ENCODE data around the gene AP2A2.

DNA sequence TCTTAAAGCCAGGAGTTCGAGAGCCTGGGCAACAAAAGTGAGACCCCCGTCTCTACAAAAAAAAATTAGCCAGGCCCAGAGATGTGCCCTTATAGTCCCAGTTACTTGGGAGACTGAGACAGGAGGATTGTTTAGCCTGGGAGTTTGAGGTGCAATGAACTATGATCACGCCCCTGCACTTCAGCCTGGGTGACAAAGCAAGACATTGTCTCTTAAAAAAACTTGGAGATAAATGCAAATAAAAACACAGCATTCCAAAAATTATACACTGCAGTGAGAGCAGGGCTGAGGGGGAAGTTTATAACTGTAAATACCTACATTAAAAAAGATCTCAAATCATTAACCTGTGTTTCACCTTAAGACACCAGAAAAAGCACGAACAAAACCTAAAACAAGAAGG is 22.1 kb downstream of the AP2A2 start:
- TF ChIP-seq ZNF394 (tag by site-specific recombination; IDR thresholded peaks at IDR 0.05; ENCODE audit: borderline replicate concordance) = no peak
- TF ChIP-seq, protein P1, sequence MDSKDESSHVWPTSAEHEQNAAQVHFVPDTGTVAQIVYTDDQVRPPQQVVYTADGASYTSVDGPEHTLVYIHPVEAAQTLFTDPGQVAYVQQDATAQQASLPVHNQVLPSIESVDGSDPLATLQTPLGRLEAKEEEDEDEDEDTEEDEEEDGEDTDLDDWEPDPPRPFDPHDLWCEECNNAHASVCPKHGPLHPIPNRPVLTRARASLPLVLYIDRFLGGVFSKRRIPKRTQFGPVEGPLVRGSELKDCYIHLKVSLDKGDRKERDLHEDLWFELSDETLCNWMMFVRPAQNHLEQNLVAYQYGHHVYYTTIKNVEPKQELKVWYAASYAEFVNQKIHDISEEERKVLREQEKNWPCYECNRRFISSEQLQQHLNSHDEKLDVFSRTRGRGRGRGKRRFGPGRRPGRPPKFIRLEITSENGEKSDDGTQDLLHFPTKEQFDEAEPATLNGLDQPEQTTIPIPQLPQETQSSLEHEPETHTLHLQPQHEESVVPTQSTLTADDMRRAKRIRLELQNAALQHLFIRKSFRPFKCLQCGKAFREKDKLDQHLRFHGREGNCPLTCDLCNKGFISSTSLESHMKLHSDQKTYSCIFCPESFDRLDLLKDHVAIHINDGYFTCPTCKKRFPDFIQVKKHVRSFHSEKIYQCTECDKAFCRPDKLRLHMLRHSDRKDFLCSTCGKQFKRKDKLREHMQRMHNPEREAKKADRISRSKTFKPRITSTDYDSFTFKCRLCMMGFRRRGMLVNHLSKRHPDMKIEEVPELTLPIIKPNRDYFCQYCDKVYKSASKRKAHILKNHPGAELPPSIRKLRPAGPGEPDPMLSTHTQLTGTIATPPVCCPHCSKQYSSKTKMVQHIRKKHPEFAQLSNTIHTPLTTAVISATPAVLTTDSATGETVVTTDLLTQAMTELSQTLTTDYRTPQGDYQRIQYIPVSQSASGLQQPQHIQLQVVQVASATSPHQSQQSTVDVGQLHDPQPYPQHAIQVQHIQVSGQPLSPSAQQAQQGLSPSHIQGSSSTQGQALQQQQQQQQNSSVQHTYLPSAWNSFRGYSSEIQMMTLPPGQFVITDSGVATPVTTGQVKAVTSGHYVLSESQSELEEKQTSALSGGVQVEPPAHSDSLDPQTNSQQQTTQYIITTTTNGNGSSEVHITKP (tag by site-specific recombination; IDR thresholded peaks at IDR 0.05) = no peak
- TF ChIP-seq CTCF (tag by site-specific recombination; IDR thresholded peaks at IDR 0.05) = no peak
- TF ChIP-seq ZNF76 (tag by site-specific recombination; IDR thresholded peaks at IDR 0.05; ENCODE audit: borderline replicate concordance, low read depth) = no peak
- no peak for TF ChIP-seq TCF7L2 (IDR thresholded peaks at IDR 0.05; ENCODE audit: borderline replicate concordance, low read depth, low read length)
- no peak for TF ChIP-seq ZBTB21 (tag by site-specific recombination; IDR thresholded peaks at IDR 0.05)
- TF ChIP-seq ZBTB1 (tag by site-specific recombination; IDR thresholded peaks at IDR 0.05) = no peak
- TF ChIP-seq, protein P2, sequence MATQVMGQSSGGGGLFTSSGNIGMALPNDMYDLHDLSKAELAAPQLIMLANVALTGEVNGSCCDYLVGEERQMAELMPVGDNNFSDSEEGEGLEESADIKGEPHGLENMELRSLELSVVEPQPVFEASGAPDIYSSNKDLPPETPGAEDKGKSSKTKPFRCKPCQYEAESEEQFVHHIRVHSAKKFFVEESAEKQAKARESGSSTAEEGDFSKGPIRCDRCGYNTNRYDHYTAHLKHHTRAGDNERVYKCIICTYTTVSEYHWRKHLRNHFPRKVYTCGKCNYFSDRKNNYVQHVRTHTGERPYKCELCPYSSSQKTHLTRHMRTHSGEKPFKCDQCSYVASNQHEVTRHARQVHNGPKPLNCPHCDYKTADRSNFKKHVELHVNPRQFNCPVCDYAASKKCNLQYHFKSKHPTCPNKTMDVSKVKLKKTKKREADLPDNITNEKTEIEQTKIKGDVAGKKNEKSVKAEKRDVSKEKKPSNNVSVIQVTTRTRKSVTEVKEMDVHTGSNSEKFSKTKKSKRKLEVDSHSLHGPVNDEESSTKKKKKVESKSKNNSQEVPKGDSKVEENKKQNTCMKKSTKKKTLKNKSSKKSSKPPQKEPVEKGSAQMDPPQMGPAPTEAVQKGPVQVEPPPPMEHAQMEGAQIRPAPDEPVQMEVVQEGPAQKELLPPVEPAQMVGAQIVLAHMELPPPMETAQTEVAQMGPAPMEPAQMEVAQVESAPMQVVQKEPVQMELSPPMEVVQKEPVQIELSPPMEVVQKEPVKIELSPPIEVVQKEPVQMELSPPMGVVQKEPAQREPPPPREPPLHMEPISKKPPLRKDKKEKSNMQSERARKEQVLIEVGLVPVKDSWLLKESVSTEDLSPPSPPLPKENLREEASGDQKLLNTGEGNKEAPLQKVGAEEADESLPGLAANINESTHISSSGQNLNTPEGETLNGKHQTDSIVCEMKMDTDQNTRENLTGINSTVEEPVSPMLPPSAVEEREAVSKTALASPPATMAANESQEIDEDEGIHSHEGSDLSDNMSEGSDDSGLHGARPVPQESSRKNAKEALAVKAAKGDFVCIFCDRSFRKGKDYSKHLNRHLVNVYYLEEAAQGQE (tag by site-specific recombination; IDR thresholded peaks at IDR 0.05) = no peak
- no peak for TF ChIP-seq YY1 (tag by site-specific recombination; IDR thresholded peaks at IDR 0.05)
